Endothelial cell of umbilical vein (primary cell): ENCODE results near the gene TMPRSS6. TPM values are rescaled to one million over a fixed set of nuclear protein-coding genes. Genes with fewer than 3 reads are reported as not detected.

ENCODE experiments used
- BruUV-seq: library from RNA; stranded (reverse); fragments of 400-500 nt; replicated peaks from 2 replicates; lab custom pipeline; 2021; lab: Mats Ljungman, UMichigan
- CTCF ChIA-PET: fragments of 300-600, 350-600 bp; sonication (Branson Sonifier 250); formaldehyde crosslinking; loops from one replicate; lab custom pipeline; 2021; ENCODE audit warnings: antibody characterized with exemption, inconsistent platforms; lab: Charles Lee
- POLR2A ChIA-PET: fragments of 300-600, 350-600 bp; sonication (Branson Sonifier 250); formaldehyde crosslinking; loops from one replicate; lab custom pipeline; 2021; ENCODE audit warnings: antibody characterized with exemption, inconsistent platforms; lab: Charles Lee
- DNase-seq: peaks from one replicate; pipeline ENCODE4 v3.0.0-alpha.2; 2011; ENCODE audit warnings: low read depth, low spot score
- FAIRE-seq: peaks from 2 replicates; lab custom pipeline; 2011; peaks lifted over from hg19 to GRCh38; lab: Jason Lieb, UNC
- H2AFZ ChIP-seq: 2 replicates; pipeline ENCODE4 v1.6.0; 2012; ENCODE audit warnings: low read depth, low read length, control low read depth, inconsistent platforms
- H3K27ac ChIP-seq: 2 replicates; pipeline ENCODE4 v1.5.1; 2011; ENCODE audit warnings: low read depth, mild to moderate bottlenecking, control low read depth, low read length, moderate library complexity; ENCODE audit not compliant: insufficient read depth
- H3K27me3 ChIP-seq, 2 experiments: 2 replicates each; pipeline versions ENCODE4 v1.6.0 to v1.6.1; 2011; ENCODE audit warnings: low read length in 2 of 2, mixed read lengths in 1 of 2; ENCODE audit not compliant: control insufficient read depth in 2 of 2, insufficient read depth in 2 of 2
- H3K36me3 ChIP-seq, 2 experiments: 2 replicates in 1 of 2; 3 replicates in 1 of 2; pipeline ENCODE4 v1.5.1; 2011; ENCODE audit warnings: low read length in 2 of 2, mild to moderate bottlenecking in 1 of 2, moderate library complexity in 1 of 2; ENCODE audit not compliant: control insufficient read depth in 2 of 2, insufficient read depth in 2 of 2; ENCODE audit errors: extremely low read depth in 1 of 2
- H3K4me1 ChIP-seq: 3 replicates; pipeline ENCODE4 v1.5.1; 2011; ENCODE audit warnings: mild to moderate bottlenecking, low read length; ENCODE audit not compliant: control insufficient read depth, insufficient read depth; ENCODE audit errors: extremely low read depth
- H3K4me2 ChIP-seq: 2 replicates; pipeline ENCODE4 v1.6.1; 2011; ENCODE audit warnings: low read length, control low read depth, mixed read lengths; ENCODE audit not compliant: insufficient read depth
- H3K4me3 ChIP-seq, 3 experiments: fragments of 200-600 bp in 1 of 3; sonication (generic), shearing (Covaris generic) in 1 of 3; replicated peaks in 1 of 3; 2 replicates each; pipeline ENCODE4 v1.5.1; 2011 to 2016; ENCODE audit warnings: control low read depth in 3 of 3, low read length in 3 of 3, mild to moderate bottlenecking in 2 of 3, inconsistent platforms in 1 of 3, low read depth in 1 of 3, moderate library complexity in 1 of 3; ENCODE audit not compliant: insufficient read depth in 1 of 3
- H3K79me2 ChIP-seq: 2 replicates; pipeline ENCODE4 v1.6.0; 2012; ENCODE audit warnings: low read length, inconsistent platforms; ENCODE audit not compliant: control insufficient read depth, insufficient read depth
- H3K9ac ChIP-seq: replicated peaks from 2 replicates; pipeline ENCODE3; 2011; ENCODE audit warnings: low read length, control low read depth; ENCODE audit not compliant: insufficient read depth; ENCODE audit errors: extremely low read depth
- H3K9me1 ChIP-seq: replicated peaks from 3 replicates; pipeline ENCODE4 v1.6.0; 2011; ENCODE audit warnings: mild to moderate bottlenecking, low read length; ENCODE audit not compliant: control insufficient read depth, insufficient read depth; ENCODE audit errors: extremely low read depth
- H3K9me3 ChIP-seq: replicated peaks from 2 replicates; pipeline ENCODE4 v1.5.1; 2012; ENCODE audit warnings: low read length, inconsistent platforms; ENCODE audit not compliant: control insufficient read depth, insufficient read depth
- H4K20me1 ChIP-seq: replicated peaks from 2 replicates; pipeline ENCODE3; 2011; ENCODE audit warnings: mild to moderate bottlenecking, low read length; ENCODE audit not compliant: control insufficient read depth, insufficient read depth; ENCODE audit errors: extremely low read depth
- CTCF ChIP-seq, 2 donors: IDR thresholded peaks; 1 replicate in 1 of 2; 2 replicates in 1 of 2; pipeline ENCODE4 v1.5.1; 2011; ENCODE audit warnings: low read length in 2 of 2, mild to moderate bottlenecking in 2 of 2, moderate library complexity in 2 of 2, control low read depth in 1 of 2, inconsistent platforms in 1 of 2, low read depth in 1 of 2; ENCODE audit not compliant: insufficient read depth in 1 of 2; ENCODE audit errors: extremely low read depth in 1 of 2
- EZH2 ChIP-seq: IDR thresholded peaks from 2 replicates; pipeline ENCODE4 v1.6.1; 2012; ENCODE audit warnings: borderline replicate concordance, low read depth, mild to moderate bottlenecking, moderate library complexity, low read length, inconsistent platforms; ENCODE audit not compliant: severe bottlenecking
- FOS ChIP-seq: IDR thresholded peaks from 2 replicates; pipeline ENCODE4 v1.6.1; 2011; ENCODE audit warnings: mild to moderate bottlenecking, low read length, moderate library complexity, borderline replicate concordance; ENCODE audit not compliant: insufficient read depth
- GATA2 ChIP-seq: IDR thresholded peaks from 2 replicates; pipeline ENCODE4 v1.7.0; 2011; ENCODE audit warnings: low read depth, mild to moderate bottlenecking, moderate library complexity, mixed read lengths, low read length; ENCODE audit not compliant: insufficient read length, insufficient read depth
- JUN ChIP-seq: IDR thresholded peaks from 2 replicates; pipeline ENCODE4 v1.6.1; 2011; ENCODE audit warnings: borderline replicate concordance, low read depth; ENCODE audit not compliant: insufficient read length, insufficient read depth
- MYC ChIP-seq: IDR thresholded peaks from one replicate; pipeline ENCODE4 v1.6.1; 2011; ENCODE audit warnings: mild to moderate bottlenecking, low read depth, low read length
- POLR2A ChIP-seq: IDR thresholded peaks from 2 replicates; pipeline ENCODE4 v1.6.1; 2012; ENCODE audit warnings: low read depth, mild to moderate bottlenecking, control low read depth, low read length
- POLR2AphosphoS5 ChIP-seq: IDR thresholded peaks from 2 replicates; pipeline ENCODE4 v1.6.1; 2012; ENCODE audit warnings: low read depth, mild to moderate bottlenecking, control low read depth, low read length, moderate library complexity; ENCODE audit not compliant: insufficient read depth
- dilution Hi-C: fragments of 300-500 bp; cut with MboI; formaldehyde crosslinking; loops from one replicate; pipeline ENCODE4 v1.15.0; 2019; ENCODE audit warnings: low sequenced_read_pairs; ENCODE audit not compliant: extremely low pct_ligation_motif_present
- intact Hi-C: fragments of 100-400 bp; cut with micrococcal nuclease; formaldehyde crosslinking; loops from one replicate; pipeline ENCODE4 v1.10.0; 2022
- polyA plus RNA-seq, 4 experiments: library from polyadenylated mRNA; depleted of rRNA in 3 of 4; stranded (reverse) in 3 of 4; unstranded in 1 of 4; fragments of >200 nt; gene quantifications; 2 replicates each; pipeline versions ENCODE4 v1.2.1 to v1.2.3, GENCODE V29; 2011 to 2012; ENCODE audit warnings: missing spikeins in 1 of 4
- total RNA-seq: library from RNA; stranded (reverse); gene quantifications from 2 replicates; pipeline ENCODE4 v1.2.3, GENCODE V29; 2021
- TF ChIP-seq, protein P1 (sequence below): IDR thresholded peaks from 2 replicates; pipeline ENCODE4 v1.6.1; 2011; ENCODE audit not compliant: insufficient read depth, insufficient read length

TMPRSS6 gene
- total and polyA plus RNA-seq, 2 donors (not counting 3 experiments of a cell fraction or from before 2014, with no cell fraction given), result not detected

DNA sequence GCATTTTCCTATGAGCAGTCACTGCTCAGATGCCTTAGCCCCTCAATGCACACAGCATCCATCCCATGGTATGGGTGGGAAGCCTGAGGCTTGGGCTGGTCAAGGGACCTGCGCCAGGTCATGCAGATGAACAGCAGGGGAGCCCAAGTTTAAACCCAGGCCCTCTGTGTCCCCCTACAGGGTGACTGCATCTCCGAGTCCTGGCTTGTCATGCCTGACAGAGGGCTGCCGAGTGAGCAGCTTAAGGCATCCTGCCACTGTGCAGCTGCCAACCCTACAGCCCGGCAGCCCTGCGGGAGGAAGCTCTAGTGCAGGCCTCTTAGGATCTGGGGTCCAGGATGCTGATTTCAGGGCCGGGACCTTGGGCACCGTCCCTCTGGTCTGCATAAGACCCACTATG is 30.2 kb upstream of the TMPRSS6 start:
- DNase-seq (no peak), FAIRE-seq (no peak)
- BruUV-seq, result no TSS peak
- Histone ChIP-seq H3K27ac (no peak overlapping the region), H3K27me3 (no peaks in the 10 kb centered on the region), H3K4me1 (no peaks in the 10 kb centered on the region), H3K79me2 (no peaks in the 10 kb centered on the region), H3K9me3 (no peaks in the 10 kb centered on the region), H3K36me3 (no peaks in the 10 kb centered on the region), H3K4me2 (no peak overlapping the region), H2AFZ (no peak overlapping the region), H3K9ac (no peak overlapping the region), H4K20me1 (no peaks in the 10 kb centered on the region), H3K4me3 (no peak overlapping the region), H3K9me1 (no peaks in the 10 kb centered on the region)
- POLR2A ChIA-PET, result no interaction called here
- CTCF ChIA-PET, result no interaction called here
- TF ChIP-seq, protein P1, sequence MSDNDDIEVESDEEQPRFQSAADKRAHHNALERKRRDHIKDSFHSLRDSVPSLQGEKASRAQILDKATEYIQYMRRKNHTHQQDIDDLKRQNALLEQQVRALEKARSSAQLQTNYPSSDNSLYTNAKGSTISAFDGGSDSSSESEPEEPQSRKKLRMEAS, result no peak
- intact Hi-C loops (no loop called here), dilution Hi-C loops (no loop called here)

DNA sequence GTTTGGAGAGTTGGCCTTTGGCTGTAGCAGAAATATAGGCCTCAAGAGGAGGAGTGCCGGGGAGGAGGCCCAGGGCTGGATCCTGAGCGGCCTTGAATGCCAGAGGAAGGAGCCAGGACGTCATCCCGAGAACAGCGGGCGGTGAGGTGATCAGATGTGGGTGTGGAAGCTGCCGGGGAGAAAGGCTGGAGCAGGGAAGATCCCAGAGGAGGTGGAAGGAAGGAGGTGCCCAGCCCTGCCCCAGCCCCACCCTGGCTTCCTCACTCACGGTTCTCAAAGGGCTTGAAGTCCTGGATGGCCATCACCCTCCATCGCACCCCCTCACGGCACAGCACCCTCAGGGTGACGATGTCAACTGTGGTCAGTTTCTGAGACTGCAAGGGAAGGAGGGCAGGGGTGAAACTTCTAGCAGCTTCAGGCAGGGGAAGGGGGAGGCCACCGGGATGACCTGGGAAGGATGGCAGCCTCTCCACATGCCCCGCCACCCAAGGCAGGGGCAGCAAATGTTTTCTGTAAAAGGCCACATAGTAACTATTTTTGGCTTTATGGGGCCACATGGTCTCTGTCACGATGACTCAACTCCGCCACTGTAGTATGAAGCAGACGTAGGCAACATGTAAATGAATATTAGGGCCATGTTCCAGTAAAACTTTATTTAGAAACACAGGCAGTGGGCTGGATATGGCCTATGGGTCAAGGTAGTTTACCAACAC is 29.5 kb upstream of the TMPRSS6 start:
- BruUV-seq, result no TSS peak
- POLR2A ChIA-PET, result no interaction called here

More for the DNA sequence above, 29.5 kb upstream of the TMPRSS6 start:
- dilution Hi-C loops, result no loop called here
- Histone ChIP-seq H3K9me1 (no peaks in the 10 kb centered on the region), H3K4me3 (no peak overlapping the region), H3K79me2 (no peaks in the 10 kb centered on the region), H3K36me3 (no peaks in the 10 kb centered on the region), H3K4me1 (no peaks in the 10 kb centered on the region), H3K27me3 (no peaks in the 10 kb centered on the region), H4K20me1 (no peaks in the 10 kb centered on the region), H2AFZ (no peak overlapping the region), H3K4me2 (no peak overlapping the region), H3K9ac (no peak overlapping the region), H3K9me3 (no peaks in the 10 kb centered on the region), H3K27ac (no peak overlapping the region)
- no peak for DNase-seq
- TF ChIP-seq EZH2, result no peak
- no peak for TF ChIP-seq POLR2AphosphoS5
- TF ChIP-seq, protein P1, result no peak
- no peak for TF ChIP-seq MYC
- no peak for TF ChIP-seq GATA2
- no peak for TF ChIP-seq JUN
- no peak for TF ChIP-seq FOS
- TF ChIP-seq POLR2A, result no peak
- TF ChIP-seq CTCF (IDR thresholded peaks at IDR 0.05; ENCODE audit: extremely low read depth in 1 of 2, insufficient read depth in 1 of 2, low read depth in 1 of 2, low read length in 2 of 2), result no peak
- no peak for FAIRE-seq
- intact Hi-C loops, result no loop called here
- CTCF ChIA-PET, result no interaction called here
